Stimulated activated CD4-positive, alpha-beta T cell treated with anti-CD3 and anti-CD28 coated beads, Interleukin-4, amount 100 ng/mL, for 48 hours (primary cell): ENCODE results near the gene DHX15.
"Not testable (repeated sequence)": the region's sequence is repeated elsewhere in the genome, so short reads cannot be mapped to it uniquely, and the experiment has no call there.

Experiments
- DNase-seq, 2 donors: peaks; one replicate each; pipeline ENCODE4 v3.0.0-alpha.2; 2020; ENCODE audit warnings: low read depth in 2 of 2

The DHX15 gene

DNA sequence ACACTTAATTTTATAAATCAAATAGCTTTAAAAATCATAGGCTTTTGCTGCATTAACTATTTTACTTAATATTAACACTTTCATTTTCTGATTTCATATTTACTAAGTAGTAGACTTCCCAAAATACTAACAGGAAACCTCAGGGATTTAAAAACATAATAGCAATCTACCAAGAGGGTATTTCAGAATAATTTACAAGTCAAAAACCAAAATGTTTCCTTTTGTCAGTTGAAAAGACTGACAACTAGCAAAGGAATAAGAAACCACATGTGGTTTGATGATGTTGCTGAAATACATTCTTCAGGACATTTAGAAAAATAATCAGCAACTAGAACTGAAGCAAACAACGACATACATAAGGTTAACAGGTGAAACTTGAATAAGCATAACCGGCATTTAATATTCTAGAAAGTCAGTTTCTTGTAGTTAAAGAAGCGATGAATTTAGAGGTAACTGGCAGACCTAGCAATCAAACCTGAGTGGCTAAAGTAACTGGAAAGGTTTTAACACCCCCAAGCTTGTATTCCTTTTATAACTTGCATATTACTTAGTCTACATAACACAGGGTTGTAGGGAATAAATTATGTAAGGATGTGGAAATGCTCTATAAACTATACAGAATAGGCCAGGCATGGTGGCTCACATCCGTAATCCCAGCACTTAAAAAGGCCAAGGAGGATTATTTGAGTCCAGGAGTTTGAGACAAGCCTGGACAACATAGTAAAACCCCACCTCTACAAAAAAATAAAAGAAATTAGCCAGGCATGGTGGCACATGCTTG is 40.0 kb downstream of the DHX15 start:
- DNase-seq, result no peak

DNA sequence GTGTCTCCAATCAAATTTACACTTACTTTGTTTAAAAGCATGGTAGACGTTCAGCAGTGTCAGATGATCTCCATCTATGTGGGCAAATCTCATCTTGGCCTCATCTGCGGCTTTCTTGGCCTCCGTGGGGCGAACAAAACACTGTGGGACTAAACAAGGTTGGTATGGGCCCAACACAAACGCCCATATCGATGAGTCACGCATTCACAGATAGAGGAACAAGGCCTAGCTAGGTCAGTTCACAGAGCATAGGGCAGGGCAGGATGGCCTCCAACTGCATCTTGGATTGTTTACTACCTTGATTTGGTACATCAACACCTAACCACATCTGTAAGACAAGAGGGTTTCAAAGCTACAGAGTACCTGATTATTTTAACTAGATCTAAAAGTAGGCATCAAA is 47.3 kb downstream of the DHX15 start:
- no peak for DNase-seq

DNA sequence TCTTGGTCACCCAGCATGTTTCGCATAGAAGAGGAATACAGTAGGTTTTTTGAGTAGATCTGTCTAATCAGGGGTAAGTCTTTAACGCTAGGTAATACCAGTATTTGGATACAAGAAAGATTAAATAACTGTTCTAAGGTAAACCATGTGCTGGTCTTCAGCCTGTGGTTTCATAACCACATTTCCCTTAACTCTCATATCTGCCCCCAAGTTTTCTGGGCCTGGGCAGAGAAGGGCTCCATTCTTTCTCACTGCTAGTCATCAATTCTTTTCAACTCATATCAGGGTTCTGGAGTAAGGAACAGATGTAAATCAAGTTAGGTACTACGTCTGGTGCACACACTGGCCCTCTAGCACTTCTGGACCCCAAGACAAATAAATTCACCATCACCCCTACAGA is 49.0 kb downstream of the DHX15 start:
- DNase-seq, result no peak

DNA sequence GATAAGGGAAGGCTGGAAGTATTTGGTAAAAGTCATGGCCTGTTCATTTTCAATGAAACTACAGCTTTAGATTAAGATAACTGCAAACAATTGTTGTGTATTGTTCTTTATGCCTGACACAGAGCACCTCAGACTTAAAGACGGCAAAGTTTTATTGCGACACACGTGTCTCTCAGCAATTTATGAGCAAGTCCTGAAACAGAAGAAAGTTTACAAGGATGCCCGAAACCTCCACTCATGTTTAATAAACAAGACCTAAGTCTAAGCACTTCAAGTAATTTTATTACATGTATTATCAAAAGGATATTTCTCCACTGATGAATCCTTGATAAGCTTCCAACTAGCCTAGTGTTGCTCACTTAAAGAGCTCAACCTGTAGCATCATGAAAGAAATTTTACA is 51.0 kb downstream of the DHX15 start:
- DNase-seq, result no peak

DNA sequence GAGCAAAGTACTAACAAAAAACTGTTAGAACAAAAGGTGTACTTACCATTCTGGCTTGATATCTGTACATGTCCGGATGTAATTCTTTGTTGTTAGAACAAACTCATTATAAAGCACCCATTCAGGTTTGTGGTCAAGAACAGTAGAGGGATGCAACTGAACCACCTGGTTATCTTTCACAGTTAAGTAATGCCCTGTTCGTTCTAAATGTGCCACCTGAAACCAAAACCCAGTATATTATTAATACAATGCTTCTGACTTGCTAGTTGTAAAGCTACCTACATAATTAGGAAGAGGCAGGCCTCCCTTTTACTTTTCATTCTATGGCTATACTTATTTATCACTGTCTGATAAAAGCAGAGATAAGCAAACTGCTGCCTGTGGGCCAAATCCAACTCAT is 54.8 kb downstream of the DHX15 start:
- no peak for DNase-seq

DNA sequence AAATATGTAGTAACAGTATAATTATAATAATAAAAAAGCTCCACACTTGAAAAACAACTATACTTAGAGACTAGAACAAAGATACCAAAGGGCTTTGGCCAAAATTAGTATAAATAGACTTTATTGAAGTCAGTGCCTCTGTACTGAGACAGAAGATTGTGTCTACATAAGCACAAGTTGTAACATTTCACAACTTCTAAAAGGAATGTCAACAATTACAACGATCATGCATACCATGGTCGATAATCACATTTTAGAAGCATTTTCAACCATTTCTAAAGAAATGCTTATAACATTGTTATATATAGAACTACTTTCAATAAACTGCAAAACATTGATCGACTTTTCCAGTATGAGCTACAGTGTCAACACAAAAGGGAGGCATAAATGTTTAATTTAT is 57.0 kb downstream of the DHX15 start:
- no peak for DNase-seq

DNA sequence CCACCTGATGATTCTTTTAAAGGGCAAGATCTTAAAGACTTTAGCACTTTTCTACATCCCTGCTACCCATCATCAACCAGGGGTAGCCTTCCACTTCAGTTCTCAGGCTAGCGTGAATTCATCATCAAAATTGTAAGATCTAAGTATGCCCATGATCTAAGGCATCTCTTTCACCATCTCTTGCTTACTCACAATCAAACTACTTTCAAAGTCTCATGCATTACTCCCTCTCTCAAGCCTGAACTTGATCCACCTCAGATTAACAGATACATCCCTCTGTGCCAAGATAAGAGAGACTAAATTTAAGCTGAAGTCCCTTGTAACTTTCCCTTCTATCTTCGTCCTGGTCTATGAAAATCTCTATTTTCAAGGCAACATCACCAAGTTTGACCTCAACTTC is 62.8 kb downstream of the DHX15 start:
- DNase-seq, result no peak

DNA sequence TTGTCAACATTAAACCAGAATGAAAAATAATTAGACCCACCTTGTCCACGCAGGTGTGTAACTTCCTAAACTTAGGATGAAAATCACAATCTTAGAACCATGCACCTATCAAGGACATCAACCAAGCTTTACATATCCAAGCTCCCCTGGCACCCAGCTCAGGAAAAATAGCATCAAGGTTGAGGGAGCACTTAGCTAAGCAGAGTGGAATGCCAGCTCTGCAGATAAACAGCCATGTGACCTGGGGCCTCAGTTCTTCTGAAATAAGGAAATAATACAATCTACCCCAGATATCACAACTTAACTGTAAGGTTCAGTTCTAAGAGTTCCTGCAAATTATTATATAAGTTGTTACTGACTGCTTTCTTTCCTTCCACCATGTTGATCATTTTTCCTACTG is 64.7 kb downstream of the DHX15 start:
- no peak for DNase-seq

DNA sequence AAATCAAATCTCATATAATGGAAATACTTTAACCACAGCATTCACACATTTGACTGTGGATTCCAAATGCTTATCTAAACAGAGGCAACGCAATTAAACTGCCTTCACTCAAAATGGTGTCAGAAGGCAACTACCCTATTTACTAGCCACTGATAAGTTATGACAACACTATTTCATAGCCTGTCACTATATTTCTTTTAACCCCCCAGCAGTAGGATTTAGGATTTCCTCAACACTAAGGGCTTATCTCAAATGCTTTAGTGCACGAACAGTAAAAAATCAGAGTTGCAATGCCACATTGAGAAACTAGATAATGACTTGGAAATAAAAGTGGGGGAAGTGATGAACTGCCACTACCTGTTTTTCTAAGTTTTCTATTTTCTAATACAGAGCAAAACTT is 66.7 kb downstream of the DHX15 start:
- DNase-seq, result no peak

DNA sequence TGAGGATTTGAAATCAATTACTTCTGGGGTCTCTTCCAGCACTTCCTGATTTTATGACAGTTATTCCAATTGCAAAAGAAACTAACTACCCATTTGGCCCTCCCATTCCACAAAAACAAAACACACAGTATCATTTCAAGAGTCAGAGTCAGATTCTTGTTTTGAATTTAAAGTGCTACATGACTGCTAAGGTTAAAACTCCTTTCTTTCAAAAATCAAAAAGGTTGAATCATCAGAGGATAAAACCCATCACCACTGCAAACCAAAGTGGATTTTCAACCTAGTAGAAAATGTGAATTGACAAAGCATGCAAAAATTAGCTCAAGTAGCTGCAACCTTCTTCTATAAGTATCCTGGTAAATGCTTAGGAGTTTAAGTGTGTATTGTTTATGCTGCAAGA is 67.4 kb downstream of the DHX15 start:
- no peak for DNase-seq

DNA sequence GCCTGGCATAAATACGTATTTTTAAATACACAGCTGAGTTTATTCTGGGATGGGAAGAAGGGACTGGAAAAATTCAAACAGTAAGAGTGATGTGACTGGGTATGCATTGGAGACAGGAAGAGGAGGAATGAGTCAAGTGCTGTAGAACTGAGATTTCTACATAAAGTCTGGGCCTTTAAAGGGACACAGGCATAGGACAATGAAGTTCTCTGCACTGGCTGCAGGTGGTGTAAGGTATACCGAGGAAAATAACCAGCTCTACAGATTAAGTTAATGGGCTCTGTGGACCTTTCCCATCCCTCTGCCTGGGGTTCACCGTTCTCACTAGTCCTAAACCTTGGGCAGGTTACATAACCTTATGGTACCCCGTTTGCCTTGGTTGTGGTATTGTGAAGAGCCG is 68.7 kb downstream of the DHX15 start:
- DNase-seq, result no peak

DNA sequence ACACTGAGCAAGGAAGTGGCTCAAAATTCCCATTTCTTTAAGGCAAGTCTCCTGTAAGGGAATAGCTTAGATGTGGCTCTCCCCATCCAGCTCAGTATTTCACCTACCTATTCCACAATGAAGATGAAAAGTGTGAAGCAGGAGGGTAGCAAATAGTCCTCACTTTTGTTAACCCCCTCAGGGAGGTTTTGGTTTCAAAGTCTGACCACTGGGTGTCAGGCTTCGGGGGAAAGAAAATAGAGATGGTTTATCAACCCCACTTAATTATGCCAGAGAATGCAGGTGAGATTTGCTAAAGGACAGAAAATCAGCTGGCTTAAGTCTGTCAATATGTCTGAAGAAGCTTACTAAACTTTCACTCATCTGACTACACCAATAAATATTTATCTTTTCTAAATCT is 69.5 kb downstream of the DHX15 start:
- no peak for DNase-seq

DNA sequence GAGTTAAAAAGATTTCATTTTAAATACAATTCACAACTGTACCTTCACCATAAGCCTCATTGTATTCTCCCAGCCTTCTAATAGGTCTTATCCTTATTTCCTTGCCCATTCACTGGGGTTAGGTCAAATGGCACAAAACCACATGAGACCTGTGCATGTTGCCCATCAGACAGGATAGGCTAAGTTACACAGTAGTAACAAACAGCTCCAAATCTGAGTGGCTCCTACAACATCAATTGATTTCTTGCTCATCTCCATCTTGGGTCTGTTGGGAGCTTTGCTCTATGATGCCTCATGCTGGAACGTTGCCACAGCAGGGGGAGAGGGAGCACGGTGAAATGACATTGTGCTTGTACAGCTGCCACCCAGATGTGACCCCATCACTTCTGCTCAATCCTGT is 70.6 kb downstream of the DHX15 start:
- DNase-seq, result no peak

DNA sequence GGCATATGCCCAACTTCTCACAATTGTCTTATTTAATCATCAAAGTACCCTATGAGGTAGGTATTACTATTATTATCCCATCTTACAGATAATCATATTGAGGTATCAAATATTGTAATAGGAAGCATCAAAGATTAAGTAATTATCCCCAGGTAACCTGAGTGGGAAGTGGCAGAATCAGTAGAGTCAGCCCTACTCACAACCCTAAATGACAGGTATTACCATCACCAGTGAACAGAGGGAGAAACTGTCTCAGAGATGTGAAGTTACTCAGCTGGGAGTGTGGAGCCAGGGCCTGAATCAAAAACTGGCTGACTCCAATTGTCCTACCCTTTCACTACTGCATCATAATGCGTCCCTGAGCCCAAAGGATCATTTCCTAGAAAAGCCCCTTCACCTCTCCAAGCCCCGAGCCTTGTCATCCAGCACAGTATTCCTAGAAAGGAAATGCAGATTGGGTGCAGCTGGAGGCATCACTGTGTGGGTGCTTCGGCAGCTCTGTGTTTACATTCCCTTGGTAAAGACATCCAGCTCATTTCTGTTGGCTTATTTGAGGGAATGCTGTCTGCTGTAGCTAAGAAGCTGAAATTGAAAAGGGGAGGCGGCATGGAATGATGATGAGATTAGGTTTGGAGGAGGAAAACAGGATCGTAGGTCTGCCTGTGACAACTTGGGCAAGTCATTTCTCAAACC is 72.8 kb downstream of the DHX15 start:
- no peak for DNase-seq

DNA sequence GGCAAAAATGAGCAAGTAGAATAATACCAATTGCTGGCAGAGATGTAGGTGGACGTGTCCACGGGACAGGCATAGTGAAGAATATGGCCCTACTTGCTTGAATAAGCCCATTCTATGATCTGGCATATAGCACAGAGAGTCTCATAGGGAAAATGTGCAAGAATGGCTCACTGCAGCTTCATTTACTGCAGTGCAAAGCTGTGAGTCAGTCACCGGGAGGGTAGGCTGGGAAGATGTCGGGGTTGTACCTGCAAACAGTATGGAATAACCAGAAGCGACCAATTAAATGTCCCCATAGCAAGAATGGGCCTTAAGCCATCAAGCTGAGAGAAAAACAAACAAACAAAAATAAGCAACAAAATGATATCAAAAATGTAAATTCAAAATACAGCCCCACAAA is 74.3 kb downstream of the DHX15 start:
- no peak for DNase-seq

DNA sequence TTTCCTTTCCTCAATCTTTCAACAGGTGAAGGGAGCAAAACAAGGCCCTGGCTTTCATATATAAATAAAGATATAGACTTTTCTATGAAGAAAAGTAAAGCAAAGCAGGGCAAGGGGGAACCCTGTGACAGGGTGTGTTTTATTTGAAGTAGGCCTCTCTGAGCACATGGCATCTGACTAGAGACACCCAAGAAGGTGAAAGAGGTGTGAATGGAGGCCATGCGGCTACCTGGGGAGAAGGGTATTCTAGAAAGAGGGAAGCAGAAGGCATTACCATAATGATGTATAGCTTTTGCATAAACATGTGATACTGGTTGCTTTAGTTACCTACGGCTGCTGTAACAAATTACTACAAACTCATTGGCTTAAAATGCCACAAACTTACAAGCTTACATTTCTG is 75.8 kb downstream of the DHX15 start:
- no peak for DNase-seq

DNA sequence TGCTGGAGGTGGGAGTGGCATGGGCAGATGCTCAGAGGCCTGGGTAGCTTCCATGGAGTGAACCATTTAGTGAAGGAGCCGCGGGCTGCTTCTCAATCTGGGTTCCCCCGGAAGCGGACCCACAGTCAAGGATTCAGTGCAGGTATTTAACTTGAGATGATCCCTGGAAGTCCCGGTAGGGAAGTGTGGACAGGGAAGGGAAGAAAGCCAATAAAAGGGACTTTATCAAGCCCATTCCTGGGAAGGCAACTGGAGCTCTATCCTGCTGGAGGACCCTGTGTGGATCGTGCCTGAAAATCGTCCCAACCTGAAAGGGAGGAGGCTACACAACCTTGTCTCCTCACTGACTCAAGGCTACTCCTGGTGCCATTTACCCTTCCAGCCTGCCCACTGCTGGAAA is 76.9 kb downstream of the DHX15 start:
- DNase-seq, result no peak

DNA sequence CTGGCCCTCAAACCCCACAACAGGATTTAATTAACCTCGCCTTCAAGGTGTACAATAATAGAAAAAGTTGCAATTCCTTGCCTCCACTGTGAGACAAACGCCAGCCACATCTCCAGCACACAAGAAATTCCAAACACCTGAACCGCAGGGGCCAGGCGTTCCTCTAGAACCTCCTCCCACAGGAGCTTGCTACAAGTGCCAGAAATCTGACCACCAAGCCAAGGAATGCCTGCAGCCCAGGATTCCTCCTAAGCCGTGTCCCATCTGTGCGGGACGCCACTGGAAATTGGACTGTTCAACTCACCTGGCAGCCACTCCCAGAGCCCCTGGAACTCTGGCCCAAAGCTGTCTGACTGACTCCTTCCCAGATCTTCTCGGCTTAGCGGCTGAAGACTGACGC is 81.3 kb downstream of the DHX15 start:
- not testable (repeated sequence) for DNase-seq

DNA sequence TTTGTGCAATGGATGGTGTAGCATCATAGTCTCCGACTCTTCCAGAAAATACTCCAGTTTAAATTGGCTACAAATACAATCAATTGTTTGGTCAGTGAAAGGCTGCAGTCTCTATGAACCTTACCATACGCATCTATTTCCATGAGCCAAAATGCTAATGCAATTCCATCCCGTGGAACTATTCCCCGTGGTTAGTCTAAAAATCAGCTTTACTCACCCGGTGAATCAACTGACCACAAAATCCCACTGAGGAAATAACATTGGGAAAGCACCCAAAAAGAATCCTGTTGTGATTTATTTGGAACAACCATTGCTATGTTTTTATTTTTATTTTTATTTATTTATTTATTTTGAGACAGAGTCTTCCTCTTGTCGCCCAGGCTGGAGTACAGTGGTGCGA is 87.1 kb downstream of the DHX15 start:
- no peak for DNase-seq

DNA sequence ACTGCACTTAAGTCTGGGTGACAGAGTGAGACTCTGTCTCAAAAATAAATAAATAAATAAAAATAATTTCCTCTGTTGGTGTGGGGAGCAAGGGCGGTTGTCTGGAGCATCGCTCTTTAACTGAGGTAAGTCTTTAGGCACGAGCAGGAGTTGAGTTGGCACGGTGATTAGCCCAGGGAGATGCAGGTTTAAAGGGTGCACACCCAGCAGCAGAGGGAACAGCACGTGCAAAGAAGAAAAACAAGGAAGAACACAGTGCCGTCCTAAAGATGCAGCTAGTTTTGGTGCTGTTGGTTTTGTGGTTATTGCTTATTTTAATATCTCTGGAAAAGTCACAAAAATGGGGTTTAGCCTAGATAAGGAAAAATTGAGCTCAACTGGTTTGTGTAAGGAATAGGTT is 87.8 kb downstream of the DHX15 start:
- no peak for DNase-seq

DNA sequence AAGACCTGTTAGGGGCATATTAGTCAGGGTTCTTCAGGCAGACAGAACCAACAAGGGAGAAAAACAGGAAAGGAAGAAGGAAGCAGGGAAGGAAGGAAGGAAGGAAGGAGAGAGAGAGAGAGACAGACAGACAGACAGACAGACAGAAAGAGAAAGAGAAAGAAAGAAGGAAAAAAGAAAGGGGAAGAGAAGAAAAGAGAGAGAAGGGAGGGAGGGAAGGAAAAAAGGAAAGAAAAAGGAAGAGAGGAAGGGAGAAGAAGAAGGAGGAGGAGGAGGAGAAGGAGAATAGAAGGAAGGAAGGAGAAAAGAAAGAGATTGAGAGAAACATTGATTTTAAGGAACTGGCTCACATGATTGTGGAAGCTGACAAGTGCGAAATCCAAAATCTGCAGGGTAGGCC is 89.0 kb downstream of the DHX15 start:
- DNase-seq, result no peak

DNA sequence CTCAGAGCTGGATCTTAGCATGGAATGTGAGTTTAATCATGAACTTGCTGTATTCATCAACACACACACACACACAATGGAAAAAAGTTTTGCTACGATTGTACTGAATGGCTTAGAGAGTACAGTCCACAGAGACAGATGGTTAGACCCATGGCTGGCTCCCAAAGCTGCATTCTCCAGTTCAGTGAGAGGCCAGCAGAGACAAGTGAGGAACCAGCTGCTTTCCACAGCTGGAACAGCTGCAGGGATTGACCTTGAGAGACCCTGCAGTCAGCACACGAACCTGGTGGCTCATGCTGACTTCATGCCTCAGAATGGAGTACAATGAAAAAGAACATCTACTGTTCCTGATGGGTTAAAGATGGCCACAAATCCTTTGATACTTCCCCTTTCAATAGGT is 94.5 kb downstream of the DHX15 start:
- DNase-seq, result no peak

DNA sequence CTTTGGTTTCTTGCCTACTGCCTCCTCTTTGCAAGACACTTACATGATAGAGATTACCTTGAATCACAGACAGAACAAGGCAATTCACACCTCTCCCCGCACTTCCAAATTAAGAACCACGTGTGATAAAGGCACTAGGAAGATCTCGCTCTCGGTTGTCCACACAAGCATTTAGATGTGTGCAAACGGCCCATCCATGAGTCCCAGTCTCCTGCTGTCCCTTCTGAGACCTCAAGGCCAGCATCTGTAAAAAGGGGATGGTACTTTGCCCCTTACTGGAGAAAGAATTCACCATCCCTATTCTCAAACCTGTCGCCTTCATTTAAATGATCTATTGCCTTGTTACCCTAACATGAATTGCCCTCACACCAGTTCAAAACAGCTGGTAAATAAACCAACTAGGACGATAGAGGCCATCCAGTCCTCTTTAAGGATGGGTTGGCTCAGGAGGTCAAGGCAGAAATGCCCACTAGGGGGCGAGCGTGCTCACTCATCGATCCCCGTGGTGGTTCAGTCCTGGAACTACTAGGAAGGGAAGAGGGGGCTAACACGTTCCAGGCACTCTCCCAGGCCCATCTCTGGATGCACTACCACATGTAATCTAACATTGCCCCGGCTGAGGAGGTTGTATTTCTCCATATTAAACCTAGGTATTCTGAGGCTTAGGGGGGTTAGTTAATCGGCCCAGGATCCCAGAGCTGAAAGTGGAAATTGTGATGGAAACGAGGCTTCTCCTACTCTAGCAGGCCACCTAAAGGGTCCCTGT is 95.8 kb downstream of the DHX15 start:
- peak in 1 of 2 donors; percentile 76 for DNase-seq
